Heart left ventricle (tissue), 16 donors: ENCODE results near the gene SSMEM1. TPM values are rescaled to one million over a fixed set of nuclear protein-coding genes. Genes with fewer than 3 reads are reported as not detected.
A peak's percentile ranks its signal among the peaks of the same experiment; 100 is the strongest.

Source experiments
- ATAC-seq, 4 donors: fragments of 200-7000 bp; cut with Tn5 transposase; one replicate each; pipeline ENCODE4 v1.9.1; 2020 to 2022; ENCODE audit warnings: moderate library complexity in 4 of 4, mild to moderate bottlenecking in 3 of 4, moderate number of reproducible peaks in 1 of 4
- DNase-seq, 5 donors: peaks; one replicate each; pipeline ENCODE4 v3.0.0-alpha.2; 2020
- H3K27ac ChIP-seq, 12 donors: fragments of 200-600 bp; sonication (generic) in 4 of 12; one replicate each; pipeline versions ENCODE4 v1.5.0 to v1.8.0; 2016 to 2022; ENCODE audit warnings: mild to moderate bottlenecking in 2 of 12
- H3K27me3 ChIP-seq, 9 donors: fragments of 200-600 bp; sonication (generic) in 2 of 9; one replicate each; pipeline versions ENCODE4 v1.5.1 to v1.8.0; 2016 to 2022; ENCODE audit warnings: mild to moderate bottlenecking in 3 of 9
- H3K36me3 ChIP-seq, 9 donors: fragments of 200-600 bp; sonication (generic) in 2 of 9; one replicate each; pipeline versions ENCODE4 v1.5.0 to v1.8.0; 2018 to 2022; ENCODE audit warnings: mild to moderate bottlenecking in 2 of 9
- H3K4me1 ChIP-seq, 12 donors: fragments of 200-600 bp; sonication (generic) in 4 of 12; one replicate each; pipeline versions ENCODE4 v1.5.0 to v1.8.0; 2016 to 2022; ENCODE audit warnings: mild to moderate bottlenecking in 3 of 12
- H3K4me3 ChIP-seq, 12 donors: fragments of 200-600 bp; sonication (generic) in 4 of 12; one replicate each; pipeline versions ENCODE4 v1.5.0 to v1.8.0; 2017 to 2022; ENCODE audit warnings: mild to moderate bottlenecking in 9 of 12, moderate library complexity in 4 of 12
- H3K9me3 ChIP-seq, 12 donors: fragments of 200-600 bp; sonication (generic) in 4 of 12; one replicate each; pipeline versions ENCODE4 v1.5.0 to v1.8.0; 2016 to 2022; ENCODE audit warnings: mild to moderate bottlenecking in 1 of 12
- POLR2A ChIP-seq, 2 donors: fragments of 450-650 bp; IDR thresholded peaks; one replicate each; pipeline ENCODE4 v1.6.1; 2017; ENCODE audit warnings: antibody characterized with exemption in 2 of 2, mild to moderate bottlenecking in 2 of 2, moderate library complexity in 2 of 2
- WGBS, 4 donors: extraction: QIAGEN DNeasy Blood & Tissue Kit in 2 of 4; methylation state at CpG; one replicate each; pipeline versions ENCODE4 v1.1.5 to v1.1.7; 2013 to 2018; 5-methylcytosine and 5-hydroxymethylcytosine counted together
- intact Hi-C, 10 donors: fragments of 100-400 bp; cut with DNase I; formaldehyde crosslinking; loops; one replicate each; pipeline versions ENCODE4 v1.11.1 to v1.14.2; 2022
- polyA plus RNA-seq, 2 donors: library from polyadenylated mRNA; stranded (reverse); fragments of 200-250 nt; gene quantifications; one replicate each; pipeline ENCODE4 v1.2.3, GENCODE V29; 2013
- total RNA-seq, 9 donors: library from RNA; depleted of rRNA in 2 of 9; stranded (reverse); fragments of >200 nt in 2 of 9; fragmentation: NEBNext Ultra II Directional in 3 of 9; extraction: Animal tissue kit (Norgen Biotek cat#: 25700) in 3 of 9; gene quantifications; one replicate each; pipeline versions ENCODE4 v1.1.0 to v1.2.4, GENCODE V29; 2016 to 2023
- TF ChIP-seq, protein P1 (sequence below), 12 donors: fragments of 200-600 bp; sonication (generic) in 4 of 12; IDR thresholded peaks; one replicate each; pipeline versions ENCODE4 v1.5.0 to v1.8.0; 2018 to 2022; ENCODE audit warnings: antibody characterized with exemption in 12 of 12, mild to moderate bottlenecking in 5 of 12
- donor health status: ischemic (EF 13 %, LVEDD 7.1; RV severe dilation, severe dysfunction).
- donor health status: healthy with polysubstance abuse.
- donor health status: DM: no; HTN: yes; CAD: no.
- donor health status: DM: no; HTN: no; CAD: no.
- donor health status: ischemic (EF 25% LVEDD 6.9; RV normal size, moderate dysfunction).
- donor health status: ischemic (EF 25% LVEDD 5.7; RV mildly dilated, moderate dysfunction).
- donor health status: healthy.
- donor health status: DM: yes; HTN: yes; CAD: no.
- donor health status: ischemic (EF 35%, LVEDD 5.7; RV mildly dilated, moderate dysfunction).
- donor health status: nonischemic (EF 11% LVEDD 7.7; RV severe dilation, severe dysfunction).
- donor health status: DM: yes; HTN: yes; CAD: no.
- donor health status: PGD.
- donor health status: ischemic (EF 29% LVEDD 5.4; RV normal size, mild dysfunction).
- donor health status: nonischemic (EF 23%, LVEDD 6.1; RV moderate dilation, normal function).

The SSMEM1 gene
- total and polyA plus RNA-seq, 11 donors, result not detected

- no peak for DNase-seq
- H3K27ac ChIP-seq, result no peak overlapping the region
- WGBS, 4 donors, result 84 to 86% (median 85%) methylated on average over 7 of the region's 7 CpGs
- H3K4me3 ChIP-seq, result no peak overlapping the region
- ATAC-seq, result no peak
- intact Hi-C loops, result no loop called here
- H3K27me3 ChIP-seq, result no peaks in the 10 kb centered on the region
- peaks cover 0 to 71% (median 68%) of the 10 kb centered on the region in 9 donors for H3K36me3 ChIP-seq
- H3K4me1 ChIP-seq, result peaks cover 0 to 18% (median 5%) of the 10 kb centered on the region in 12 donors
- TF ChIP-seq, protein P1, sequence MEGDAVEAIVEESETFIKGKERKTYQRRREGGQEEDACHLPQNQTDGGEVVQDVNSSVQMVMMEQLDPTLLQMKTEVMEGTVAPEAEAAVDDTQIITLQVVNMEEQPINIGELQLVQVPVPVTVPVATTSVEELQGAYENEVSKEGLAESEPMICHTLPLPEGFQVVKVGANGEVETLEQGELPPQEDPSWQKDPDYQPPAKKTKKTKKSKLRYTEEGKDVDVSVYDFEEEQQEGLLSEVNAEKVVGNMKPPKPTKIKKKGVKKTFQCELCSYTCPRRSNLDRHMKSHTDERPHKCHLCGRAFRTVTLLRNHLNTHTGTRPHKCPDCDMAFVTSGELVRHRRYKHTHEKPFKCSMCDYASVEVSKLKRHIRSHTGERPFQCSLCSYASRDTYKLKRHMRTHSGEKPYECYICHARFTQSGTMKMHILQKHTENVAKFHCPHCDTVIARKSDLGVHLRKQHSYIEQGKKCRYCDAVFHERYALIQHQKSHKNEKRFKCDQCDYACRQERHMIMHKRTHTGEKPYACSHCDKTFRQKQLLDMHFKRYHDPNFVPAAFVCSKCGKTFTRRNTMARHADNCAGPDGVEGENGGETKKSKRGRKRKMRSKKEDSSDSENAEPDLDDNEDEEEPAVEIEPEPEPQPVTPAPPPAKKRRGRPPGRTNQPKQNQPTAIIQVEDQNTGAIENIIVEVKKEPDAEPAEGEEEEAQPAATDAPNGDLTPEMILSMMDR (IDR thresholded peaks at IDR 0.05), result no peak
- TF ChIP-seq POLR2A (IDR thresholded peaks at IDR 0.05), result no peak
- H3K9me3 ChIP-seq, result no peaks in the 10 kb centered on the region
Observed at GRCh38 chr7:130201796-130202195, 5.9 kb upstream of the SSMEM1 start.

DNA sequence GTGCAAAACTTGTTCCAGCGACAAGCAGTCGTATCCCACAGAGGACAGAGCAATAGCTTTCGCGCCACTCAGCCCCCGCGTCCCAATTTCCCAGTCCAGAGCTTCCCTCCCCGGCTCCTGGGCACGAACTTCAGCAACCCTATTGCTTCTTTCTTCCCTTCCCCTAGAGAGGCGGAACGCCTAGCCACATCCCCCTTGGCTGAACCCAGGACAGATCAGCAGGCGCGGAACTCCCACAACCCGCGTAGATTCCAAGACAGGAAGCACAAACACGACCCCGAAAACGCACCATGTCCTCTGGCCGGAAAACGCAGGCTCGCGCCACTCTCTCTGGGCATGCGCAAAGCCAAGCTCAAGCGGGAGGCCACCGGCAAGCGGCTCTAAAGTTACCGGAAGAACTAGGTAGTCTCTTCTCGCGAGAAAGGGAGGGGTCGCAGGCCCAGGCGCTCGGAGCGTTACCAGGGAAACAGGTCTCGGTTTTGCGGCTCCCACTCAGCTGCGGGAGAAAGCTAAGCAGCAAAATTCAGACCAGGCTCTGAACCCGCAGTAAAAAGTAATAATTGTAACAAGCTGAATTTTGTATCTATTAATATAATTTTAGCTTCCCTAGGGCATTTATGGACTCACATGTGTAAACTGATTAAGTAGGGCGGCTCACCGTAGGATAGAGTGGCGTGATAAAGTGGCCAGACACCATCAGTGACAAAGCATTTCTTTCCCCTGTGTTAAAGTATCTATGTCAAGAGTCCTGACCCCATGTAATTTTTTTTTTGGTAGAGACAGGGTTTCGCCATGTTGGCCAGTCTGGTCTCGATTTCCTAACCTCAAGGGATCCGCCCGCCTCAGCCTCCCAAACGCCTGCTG is 2.3 kb upstream of the SSMEM1 start, which contains the start of gene TMEM209:
TSS of gene TMEM209 (minus strand) at position 323 of the 864 bp plus-strand sequence. CDS start at position 292, 31 bp downstream.
- H3K9me3 ChIP-seq, result no peaks in the 10 kb centered on the region
- ATAC-seq (peak; percentile 98 to 99 (median 99)), DNase-seq (peak; percentile 95 to 98 (median 96))
- intact Hi-C loops, result loop anchor here in 3 of 10 donors (2.0 to 5.0 kb wide), 3 partner anchors 133 to 237 kb away; partner anchors contain the start of genes KLHDC10 (in 2 of the 3) and CEP41 (in 1 of the 3)
- peak within 1 kb of the TSS; percentile 65 to 94 (median 78) for H3K4me3 ChIP-seq
- no peaks in the 10 kb centered on the region for H3K27me3 ChIP-seq
- peak within 1 kb of the TSS; percentile 62 to 93 (median 90) for H3K27ac ChIP-seq
- peaks cover 0 to 18% (median 5%) of the 10 kb centered on the region in 12 donors for H3K4me1 ChIP-seq
- TF ChIP-seq POLR2A (IDR thresholded peaks at IDR 0.05), result peak in 1 of 2 donors; percentile 69
- TF ChIP-seq, protein P1 (IDR thresholded peaks at IDR 0.05), result peak in 1 of 12 donors; percentile 8
- peaks cover 0 to 35% (median 33%) of the 10 kb centered on the region in 9 donors for H3K36me3 ChIP-seq
- WGBS, 4 donors, result 10 to 12% (median 11%) methylated on average over 40 to 44 of the region's 44 CpGs

GRCh38 chr7:130207033-130207432 is 627 bp upstream of the SSMEM1 start:
- Histone ChIP-seq H3K27ac (no peak overlapping the region), H3K4me3 (no peak overlapping the region), H3K9me3 (no peaks in the 10 kb centered on the region), H3K4me1 (peaks cover 0 to 18% (median 5%) of the 10 kb centered on the region in 12 donors), H3K27me3 (peaks cover 0 to 5% (median 0%) of the 10 kb centered on the region in 9 donors), H3K36me3 (peaks cover 0 to 18% (median 16%) of the 10 kb centered on the region in 9 donors)
- WGBS, 4 donors, result 89 to 91% (median 90%) methylated on average over 5 of the region's 5 CpGs
- intact Hi-C loops, result loop anchor here in 2 of 10 donors (5.0 kb wide), 2 partner anchors 135 to 235 kb away; partner anchors contain the start of genes CEP41 (in 1 of the 2) and KLHDC10 (in 1 of the 2)
- TF ChIP-seq, protein P1 (IDR thresholded peaks at IDR 0.05), result no peak
- TF ChIP-seq POLR2A (IDR thresholded peaks at IDR 0.05), result no peak
- DNase-seq (no peak), ATAC-seq (no peak)

DNA sequence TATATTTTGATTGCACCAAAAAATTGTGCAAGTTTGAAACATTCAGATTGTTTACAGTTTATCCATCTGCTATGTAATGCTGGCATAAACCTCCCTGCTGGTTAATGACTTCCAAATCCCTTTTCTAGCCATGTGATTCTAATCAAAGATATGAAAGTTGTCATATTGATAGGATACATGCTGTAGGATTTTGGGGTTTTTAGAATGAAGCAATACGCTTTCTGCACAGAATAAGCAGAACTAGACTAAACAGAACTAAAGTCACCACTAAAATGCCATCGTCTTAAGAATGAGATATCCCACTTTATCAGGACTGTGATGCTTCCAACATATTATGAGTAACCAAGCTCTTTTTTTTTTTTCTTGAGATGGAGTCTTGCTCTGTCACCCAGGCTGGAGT is 856 bp downstream of the SSMEM1 start:
- Histone ChIP-seq H3K27me3 (peaks cover 0 to 5% (median 0%) of the 10 kb centered on the region in 9 donors), H3K4me3 (no peak overlapping the region), H3K36me3 (peaks cover 0 to 3% (median 1%) of the 10 kb centered on the region in 9 donors), H3K27ac (no peak overlapping the region), H3K4me1 (peaks cover 0 to 18% (median 5%) of the 10 kb centered on the region in 12 donors), H3K9me3 (no peaks in the 10 kb centered on the region)
- DNase-seq (no peak), ATAC-seq (no peak)
- WGBS, 4 donors, result 87 to 94% (median 91%) methylated on average over 2 of the region's 2 CpGs
- intact Hi-C loops, result loop anchor here in 2 of 10 donors (5.0 kb wide), 2 partner anchors 136 to 234 kb away; partner anchors contain the start of genes CEP41 (in 1 of the 2) and KLHDC10 (in 1 of the 2)
- TF ChIP-seq, protein P1 (IDR thresholded peaks at IDR 0.05), result no peak
- no peak for TF ChIP-seq POLR2A (IDR thresholded peaks at IDR 0.05)
